HG03469 (cell line): Measurements from ENCODE around the gene BRPF3.

Experiments
- ATAC-seq: cut with Tn5 transposase; IDR thresholded peaks from one replicate; pipeline ENCODE4 v1.9.1; 2021; ENCODE audit warnings: mild to moderate bottlenecking, moderate library complexity, moderate number of reproducible peaks; ENCODE audit not compliant: unreplicated experiment

Gene BRPF3

GRCh38 chr6:36266913-36267644, 70.5 kb downstream of the BRPF3 start:
- no peak for ATAC-seq

DNA sequence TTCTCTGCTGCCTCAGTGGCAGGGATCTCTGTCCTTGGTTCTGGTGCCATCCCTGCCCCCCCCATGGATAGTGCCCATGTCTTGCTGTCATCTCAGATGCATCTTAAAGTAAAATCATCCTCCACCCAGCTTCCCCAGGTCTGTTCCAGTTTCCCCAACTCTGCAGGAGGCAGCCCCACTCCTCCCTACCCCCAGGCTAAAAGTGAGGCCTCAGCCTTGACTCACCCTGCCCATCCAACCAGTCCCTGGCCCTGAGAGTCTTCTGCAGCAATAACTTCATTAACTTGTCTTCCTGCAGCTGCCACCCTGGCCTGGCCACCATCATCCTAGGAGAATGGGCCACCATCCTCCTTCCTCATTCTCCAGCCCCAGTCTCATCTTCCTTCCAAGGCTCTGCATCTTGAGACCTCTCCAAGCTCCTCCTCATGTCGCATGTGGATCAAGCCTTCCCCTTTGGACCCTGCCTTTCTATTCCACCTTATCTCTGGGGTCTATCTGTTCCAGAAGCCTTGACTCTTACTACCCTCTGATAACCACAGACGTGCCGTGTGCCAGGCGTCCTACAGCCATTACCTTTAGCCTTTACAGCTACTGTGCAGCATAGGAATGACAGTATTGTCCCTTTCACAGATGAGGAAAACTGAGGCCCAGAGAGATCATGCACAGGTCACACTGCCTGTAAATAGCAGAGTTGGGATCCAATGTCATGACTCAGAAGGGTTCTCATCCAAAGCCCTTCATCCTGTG, 71.4 kb downstream of the BRPF3 start:
- no peak for ATAC-seq

DNA sequence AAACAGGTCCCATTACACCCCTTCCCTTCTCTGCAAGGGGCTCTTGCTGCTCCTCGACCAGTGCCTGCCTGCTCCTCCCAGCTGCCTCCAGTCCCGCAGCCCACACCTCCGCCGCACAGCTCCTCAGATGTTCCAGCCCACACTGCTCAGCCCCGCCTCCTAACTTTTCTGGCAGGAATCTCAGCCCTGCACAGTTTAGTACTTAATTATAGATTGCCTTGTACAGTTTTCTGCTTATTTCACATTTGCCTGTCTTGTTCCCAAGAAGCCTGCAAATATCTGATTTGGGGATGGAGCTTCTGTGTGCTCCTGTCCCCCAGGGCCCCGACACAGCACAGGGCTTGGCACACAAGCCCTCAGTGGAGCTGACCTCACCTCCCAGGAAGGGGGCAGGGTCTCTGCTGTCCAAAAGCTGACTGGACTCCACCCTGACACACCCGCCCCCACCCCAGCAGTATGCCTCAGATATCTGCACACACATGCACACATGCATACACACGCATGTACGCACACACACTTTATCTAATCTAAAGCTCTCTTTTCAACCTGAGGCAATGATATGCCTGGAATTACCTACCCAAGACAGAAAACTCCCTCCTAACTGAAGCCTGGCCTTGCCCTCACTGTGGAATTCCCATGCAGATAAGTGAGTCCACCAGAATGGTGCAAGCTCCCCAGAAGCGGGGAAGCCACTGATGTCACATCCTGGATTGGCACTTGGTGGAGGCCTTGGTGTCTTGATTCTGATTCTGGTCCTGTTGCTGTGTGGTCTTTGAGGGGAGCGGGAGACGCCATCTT, 72.1 kb downstream of the BRPF3 start:
- ATAC-seq: no peak

DNA sequence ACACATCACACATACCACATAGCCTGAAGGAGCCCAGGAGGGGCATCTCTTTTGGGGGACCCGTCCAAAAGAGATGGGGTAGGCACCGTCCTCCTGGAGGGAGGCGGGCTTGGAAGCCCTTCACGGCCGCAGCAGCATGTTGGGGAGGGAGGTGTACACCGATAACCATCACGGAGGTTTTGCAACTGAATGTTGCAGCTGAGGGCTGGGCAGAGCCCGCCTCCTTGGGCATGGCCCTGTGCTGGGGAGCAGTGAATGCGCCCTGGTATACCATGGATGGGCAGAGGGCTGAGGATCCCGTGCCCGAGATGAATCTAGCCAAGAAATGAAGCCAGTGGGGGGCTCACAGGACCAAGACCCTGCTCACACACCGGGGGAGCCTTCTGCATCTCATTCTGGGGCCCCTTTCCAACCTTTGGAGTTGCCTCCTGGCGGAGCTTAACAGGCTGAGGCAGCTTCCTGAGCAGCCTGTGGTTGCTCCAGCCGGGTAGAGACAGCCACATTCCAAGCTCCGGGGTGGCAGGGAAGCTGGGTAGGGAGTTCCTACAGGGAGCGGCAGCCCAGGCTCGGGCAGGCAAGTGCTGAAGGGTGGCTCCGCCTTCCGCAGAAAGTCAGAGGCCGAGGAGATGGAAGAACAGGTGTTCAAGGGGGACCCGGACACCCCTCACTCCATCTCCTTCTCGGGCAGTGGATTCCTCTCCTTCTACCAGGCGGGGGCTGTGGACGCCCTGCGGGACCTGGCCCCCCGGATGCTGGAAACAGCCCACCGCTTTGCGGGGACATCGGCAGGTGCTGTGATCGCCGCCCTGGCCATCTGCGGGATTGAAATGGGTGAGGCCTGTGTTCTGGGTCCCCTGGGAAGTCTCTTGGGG, 73.5 kb downstream of the BRPF3 start, which contains the start of gene PNPLA1:
Gene PNPLA1, plus strand, starts transcription at position 227 of the 872 bp plus-strand sequence. Its CDS starts 400 bp downstream, at position 627.
- ATAC-seq: no peak

- no peak for ATAC-seq
Measured at GRCh38 chr6:36272234-36272633, 75.7 kb downstream of the BRPF3 start.

DNA sequence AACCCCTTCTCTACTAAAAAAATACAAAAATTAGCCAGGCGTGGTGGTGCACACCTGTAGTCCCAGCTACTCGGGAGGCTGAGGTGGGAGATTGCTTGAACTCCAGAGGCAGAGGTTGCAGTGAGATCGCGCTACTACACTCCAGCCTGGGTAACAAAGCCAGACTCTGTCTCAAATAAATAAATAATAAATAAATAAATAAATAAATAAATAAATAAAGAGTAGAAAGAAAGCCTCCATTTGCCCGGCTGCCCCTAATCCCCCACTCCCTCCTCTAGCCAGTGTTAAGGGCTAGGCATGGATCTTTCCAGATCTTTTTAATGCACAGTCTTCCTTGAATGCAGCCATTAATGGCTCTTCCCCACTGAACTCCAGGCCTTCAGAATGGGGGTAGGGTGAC, 76.5 kb downstream of the BRPF3 start:
- no peak for ATAC-seq

DNA sequence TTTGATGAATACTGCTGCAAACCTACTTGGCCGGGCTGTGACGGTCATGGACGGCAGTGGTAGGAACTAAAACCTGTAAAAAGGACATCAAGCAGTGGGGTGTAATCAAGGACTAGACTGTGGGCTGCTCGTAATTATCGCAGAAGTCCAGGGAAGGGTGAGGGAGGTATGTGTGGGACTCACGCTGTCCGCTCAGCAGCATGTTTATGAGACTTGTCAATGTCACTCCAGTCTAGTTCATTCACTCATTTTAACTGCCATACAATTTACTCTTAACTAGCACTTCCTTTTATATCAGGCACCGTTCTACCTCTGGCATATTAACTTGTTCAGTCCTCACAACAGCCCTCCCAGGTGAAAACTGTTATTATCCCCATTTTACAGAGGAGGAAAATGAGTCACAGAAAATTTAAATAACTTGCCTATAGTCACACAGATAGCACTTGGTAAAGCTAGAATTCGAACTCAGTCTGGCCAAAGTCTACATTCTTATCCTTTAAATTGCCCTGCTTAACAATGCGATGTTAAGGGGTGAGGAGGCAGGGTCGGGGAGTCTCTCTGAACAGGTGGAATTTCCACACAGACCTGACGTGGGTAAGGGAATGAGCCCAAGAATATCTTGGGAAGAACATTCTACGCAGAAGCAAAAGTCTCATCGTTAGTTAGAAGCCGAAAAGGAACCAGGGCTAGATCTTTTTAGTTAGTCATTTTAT, 77.4 kb downstream of the BRPF3 start:
- no peak for ATAC-seq

DNA sequence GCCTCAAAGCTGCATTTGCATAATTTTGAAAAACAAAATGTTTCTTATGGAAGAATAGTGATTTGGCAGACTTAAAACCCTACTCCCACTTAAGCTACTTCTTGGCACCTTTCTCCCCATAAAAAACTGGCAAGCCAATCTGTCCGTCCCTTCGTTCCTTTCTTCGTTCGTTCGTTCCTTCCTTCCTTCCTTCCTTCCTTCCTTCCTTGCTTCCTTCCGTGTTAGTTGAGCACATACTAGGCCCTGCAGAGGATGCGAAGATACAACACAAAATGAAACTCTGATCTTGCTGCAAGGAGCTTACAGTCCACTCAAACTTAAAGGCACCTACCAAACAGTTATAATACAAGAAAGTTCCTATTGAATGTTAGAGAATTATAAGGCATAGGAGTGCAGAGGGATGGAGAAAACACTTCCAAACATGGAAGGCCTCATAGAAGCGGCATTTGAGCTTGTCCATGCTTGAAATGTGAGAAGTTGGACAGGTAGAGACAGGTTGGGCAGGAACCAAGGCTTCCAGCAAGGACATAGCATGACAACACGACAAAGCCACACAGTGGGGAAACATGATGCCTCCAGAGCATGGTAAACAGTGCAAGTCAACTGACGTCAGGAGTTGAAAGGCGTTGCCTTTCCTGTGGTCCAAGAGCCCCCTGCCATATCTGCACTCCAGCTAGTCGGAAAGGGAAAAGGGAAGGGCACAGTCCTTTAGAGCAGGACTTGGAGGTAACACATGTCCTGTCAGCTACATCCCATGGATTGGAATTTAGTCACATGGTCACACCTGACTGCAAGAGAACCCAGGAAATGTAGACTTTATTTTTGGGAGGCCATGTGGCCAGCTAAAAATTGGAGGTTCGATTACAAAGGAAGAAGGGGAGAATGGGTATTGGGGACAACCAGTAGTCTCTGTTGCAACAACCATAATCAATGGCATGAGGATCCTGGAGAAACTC, 80.3 kb downstream of the BRPF3 start:
- no peak for ATAC-seq

DNA sequence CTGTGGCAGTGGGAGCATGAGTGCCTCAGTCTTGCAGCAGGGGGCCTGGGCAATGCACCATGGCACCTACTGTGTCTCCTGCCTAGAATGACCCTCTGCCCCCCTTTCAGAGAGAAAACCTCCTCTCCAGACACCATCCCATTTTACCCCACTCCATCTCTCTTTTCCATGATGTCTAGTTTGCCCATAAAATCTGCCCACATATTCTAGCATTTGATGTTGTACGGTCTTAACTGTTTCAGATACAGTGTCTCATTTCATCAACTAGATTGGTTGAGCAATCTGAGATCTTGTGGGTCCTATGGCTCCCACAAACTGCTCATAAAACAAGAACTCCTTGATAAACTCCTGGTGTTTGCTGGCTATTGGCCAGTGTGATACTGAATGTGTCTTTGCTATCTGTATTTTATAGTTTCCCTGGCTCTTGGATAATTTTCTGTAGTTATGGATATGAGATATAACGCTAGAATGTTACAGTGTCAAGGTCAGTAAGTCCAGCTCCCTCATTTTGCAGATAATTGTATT, 81.5 kb downstream of the BRPF3 start:
- no peak for ATAC-seq

GRCh38 chr6:36280467-36280866, 83.9 kb downstream of the BRPF3 start:
- no peak for ATAC-seq

DNA sequence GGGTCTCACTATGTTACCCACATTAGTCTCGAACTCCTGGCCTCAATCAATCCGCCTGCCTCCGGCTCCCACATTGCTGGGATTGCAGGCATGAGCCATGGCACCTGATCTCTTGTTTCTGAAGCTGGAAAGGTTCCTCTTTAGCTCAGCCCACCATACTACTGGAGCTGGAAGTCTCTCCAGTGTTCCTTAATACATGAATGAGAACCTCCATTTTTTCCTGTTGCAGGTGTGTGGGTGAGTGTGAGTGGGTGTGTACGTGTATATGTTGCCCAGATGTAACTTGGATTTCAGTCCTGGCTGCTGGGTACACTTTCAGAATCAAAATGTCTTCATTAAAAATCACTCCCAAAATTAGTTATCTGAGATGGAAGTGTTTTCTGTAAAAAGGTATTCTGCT, 84.4 kb downstream of the BRPF3 start:
- ATAC-seq: no peak
